ENCODE measurements around the gene MT4. TPM values are rescaled to one million over a fixed set of nuclear protein-coding genes. Genes with fewer than 3 reads are reported as not detected.
A peak's percentile ranks its signal among the peaks of the same experiment; 100 is the strongest.

Gene MT4
- total and polyA plus RNA-seq, 2 donors (not counting 3 experiments of a cell fraction or from before 2014, with no cell fraction given): not detected

- DNase-seq (ENCODE audit: low read depth, low spot score) (peak; percentile 64), FAIRE-seq (peak; percentile 91)
- H3K79me2 ChIP-seq (ENCODE audit: control insufficient read depth, insufficient read depth, low read length): no peaks in the 10 kb centered on the region
- no peak overlapping the region for H3K27ac ChIP-seq (ENCODE audit: insufficient read depth, low read depth, low read length)
- no peak overlapping the region for H3K9ac ChIP-seq (replicated peaks; ENCODE audit: extremely low read depth, insufficient read depth, low read length)
- no peak overlapping the region for H3K4me2 ChIP-seq (ENCODE audit: insufficient read depth, low read length)
- no TSS peak for BruUV-seq (replicated peaks)
- no peaks in the 10 kb centered on the region for H3K4me1 ChIP-seq (ENCODE audit: control insufficient read depth, extremely low read depth, insufficient read depth, low read length)
- H2AFZ ChIP-seq (ENCODE audit: low read depth, low read length): no peak overlapping the region
- no peaks in the 10 kb centered on the region for H3K9me1 ChIP-seq (replicated peaks; ENCODE audit: control insufficient read depth, extremely low read depth, insufficient read depth, low read length)
- TF ChIP-seq CTCF (IDR thresholded peaks at IDR 0.05; ENCODE audit: extremely low read depth in 1 of 2, insufficient read depth in 1 of 2, low read depth in 1 of 2, low read length in 2 of 2) (peak; percentile 86 to 91), JUN (IDR thresholded peaks at IDR 0.05; ENCODE audit: borderline replicate concordance, insufficient read depth, insufficient read length, low read depth) (no peak)
- H3K4me3 ChIP-seq (replicated peaks in 1 of 3; ENCODE audit: insufficient read depth in 1 of 3, low read depth in 1 of 3, low read length in 3 of 3): no peak overlapping the region
- peaks cover 0 to 9% of the 10 kb centered on the region in 2 experiments for H3K27me3 ChIP-seq (ENCODE audit: control insufficient read depth in 2 of 2, insufficient read depth in 2 of 2, low read length in 2 of 2)
- H3K36me3 ChIP-seq (ENCODE audit: control insufficient read depth in 2 of 2, extremely low read depth in 1 of 2, insufficient read depth in 2 of 2, low read length in 2 of 2): no peaks in the 10 kb centered on the region
- dilution Hi-C loops (cut with MboI; ENCODE audit: extremely low pct_ligation_motif_present, low sequenced_read_pairs) (no loop called here), intact Hi-C loops (cut with micrococcal nuclease) (loop anchor here (1.0 to 2.0 kb wide), 6 partner anchors 24 to 293 kb away; no protein-coding TSS in a partner anchor)
- H3K9me3 ChIP-seq (replicated peaks; ENCODE audit: control insufficient read depth, insufficient read depth, low read length): no peaks in the 10 kb centered on the region
- ChIA-PET CTCF (interaction anchor here (0.6 to 4.5 kb wide), 30 partner anchors 10 to 216 kb away, joined by 3 to 142 read pairs (median 4); partner anchors contain the start of genes MT1E, MT2A and MT4), POLR2A (no interaction called here)
- H4K20me1 ChIP-seq (replicated peaks; ENCODE audit: control insufficient read depth, extremely low read depth, insufficient read depth, low read length): no peaks in the 10 kb centered on the region
These were observed 11.9 kb downstream of the MT4 start for GRCh38 chr16:56576585-56577299.

GRCh38 chr16:56577300-56577625, 12.4 kb downstream of the MT4 start:
- Histone ChIP-seq H3K4me2 (ENCODE audit: insufficient read depth, low read length) (no peak overlapping the region), H3K27me3 (ENCODE audit: control insufficient read depth in 2 of 2, insufficient read depth in 2 of 2, low read length in 2 of 2) (peaks cover 0 to 9% of the 10 kb centered on the region in 2 experiments), H3K36me3 (ENCODE audit: control insufficient read depth in 2 of 2, extremely low read depth in 1 of 2, insufficient read depth in 2 of 2, low read length in 2 of 2) (no peaks in the 10 kb centered on the region), H2AFZ (ENCODE audit: low read depth, low read length) (no peak overlapping the region), H3K9me3 (replicated peaks; ENCODE audit: control insufficient read depth, insufficient read depth, low read length) (no peaks in the 10 kb centered on the region), H3K9ac (replicated peaks; ENCODE audit: extremely low read depth, insufficient read depth, low read length) (no peak overlapping the region), H4K20me1 (replicated peaks; ENCODE audit: control insufficient read depth, extremely low read depth, insufficient read depth, low read length) (no peaks in the 10 kb centered on the region), H3K27ac (ENCODE audit: insufficient read depth, low read depth, low read length) (no peak overlapping the region), H3K4me1 (ENCODE audit: control insufficient read depth, extremely low read depth, insufficient read depth, low read length) (no peaks in the 10 kb centered on the region), H3K4me3 (replicated peaks in 1 of 3; ENCODE audit: insufficient read depth in 1 of 3, low read depth in 1 of 3, low read length in 3 of 3) (no peak overlapping the region), H3K79me2 (ENCODE audit: control insufficient read depth, insufficient read depth, low read length) (no peaks in the 10 kb centered on the region), H3K9me1 (replicated peaks; ENCODE audit: control insufficient read depth, extremely low read depth, insufficient read depth, low read length) (no peaks in the 10 kb centered on the region)
- BruUV-seq (replicated peaks): no TSS peak
- intact Hi-C loops (cut with micrococcal nuclease): loop anchor here (1.0 to 2.0 kb wide), 6 partner anchors 23 to 292 kb away; no protein-coding TSS in a partner anchor
- POLR2A ChIA-PET: no interaction called here
- dilution Hi-C loops (cut with MboI; ENCODE audit: extremely low pct_ligation_motif_present, low sequenced_read_pairs): no loop called here
- no peak for FAIRE-seq
- TF ChIP-seq CTCF (IDR thresholded peaks at IDR 0.05; ENCODE audit: extremely low read depth in 1 of 2, insufficient read depth in 1 of 2, low read depth in 1 of 2, low read length in 2 of 2) (no peak), MAX (IDR thresholded peaks at IDR 0.05; ENCODE audit: insufficient read depth, insufficient read length) (no peak), GATA2 (IDR thresholded peaks at IDR 0.05; ENCODE audit: insufficient read depth, insufficient read length, low read depth, low read length) (no peak), FOS (IDR thresholded peaks at IDR 0.05; ENCODE audit: borderline replicate concordance, insufficient read depth, low read length) (no peak), MYC (IDR thresholded peaks at IDR 0.05; ENCODE audit: low read depth, low read length) (no peak), POLR2A (IDR thresholded peaks at IDR 0.05; ENCODE audit: low read depth, low read length) (no peak), JUN (IDR thresholded peaks at IDR 0.05; ENCODE audit: borderline replicate concordance, insufficient read depth, insufficient read length, low read depth) (no peak), POLR2AphosphoS5 (IDR thresholded peaks at IDR 0.05; ENCODE audit: insufficient read depth, low read depth, low read length) (no peak), EZH2 (IDR thresholded peaks at IDR 0.05; ENCODE audit: borderline replicate concordance, low read depth, low read length, severe bottlenecking) (no peak)
- CTCF ChIA-PET: interaction anchor here (1.0 to 4.5 kb wide), 20 partner anchors 10 to 216 kb away, joined by 3 to 142 read pairs (median 8); partner anchors contain the start of genes MT2A and MT4
- DNase-seq (ENCODE audit: low read depth, low spot score): no peak

Measured in endothelial cell of umbilical vein (primary cell).